Renal cortex interstitium (tissue), 11 donors: Measurements from ENCODE around the gene KIAA0232. TPM values are rescaled to one million over a fixed set of nuclear protein-coding genes. Genes with fewer than 3 reads are reported as not detected.
"Not testable (repeated sequence)": the region's sequence is repeated elsewhere in the genome, so short reads cannot be mapped to it uniquely, and the experiment has no call there.

ENCODE experiments used
- DNase-seq, 11 donors: peaks; one replicate each; pipeline ENCODE4 v3.0.0-alpha.2; 2013; ENCODE audit warnings: low read depth in 9 of 11, low spot score in 4 of 11; ENCODE audit errors: extremely low read depth in 1 of 11
- polyA plus RNA-seq, 3 donors: library from polyadenylated mRNA; unstranded; fragments of 120-200 nt; gene quantifications; one replicate each; pipeline ENCODE4 v1.2.1, GENCODE V29; 2013; ENCODE audit not compliant: insufficient read length in 3 of 3

The KIAA0232 gene
- polyA plus RNA-seq, 3 donors = 36.3 to 43.7 (median 39.9) TPM

GRCh38 chr4:6888506-6889071 is 106.1 kb downstream of the KIAA0232 start:
- DNase-seq = no peak

GRCh38 chr4:6889101-6889735 is 106.7 kb downstream of the KIAA0232 start:
- DNase-seq = no peak

- DNase-seq = no peak
These were observed 107.3 kb downstream of the KIAA0232 start for GRCh38 chr4:6889736-6890324.

GRCh38 chr4:6890358-6890757 is 107.8 kb downstream of the KIAA0232 start:
- no peak for DNase-seq

GRCh38 chr4:6890971-6891370 is 108.4 kb downstream of the KIAA0232 start:
- DNase-seq = not testable (repeated sequence)

- no peak for DNase-seq
These were observed 109.1 kb downstream of the KIAA0232 start for GRCh38 chr4:6891436-6892170.

- DNase-seq = no peak
These were observed 109.8 kb downstream of the KIAA0232 start for GRCh38 chr4:6892190-6892908.

- no peak for DNase-seq
These were observed 110.3 kb downstream of the KIAA0232 start for GRCh38 chr4:6892909-6893202.

- peak in 4 of 11 donors; percentile 61 to 79 (median 66) for DNase-seq
These were observed 111.0 kb downstream of the KIAA0232 start for GRCh38 chr4:6893449-6894085.

GRCh38 chr4:6894086-6894478 is 111.6 kb downstream of the KIAA0232 start:
- DNase-seq = no peak

- DNase-seq = no peak
These were observed 112.3 kb downstream of the KIAA0232 start for GRCh38 chr4:6894528-6895498.

- DNase-seq = no peak
These were observed 113.5 kb downstream of the KIAA0232 start for GRCh38 chr4:6896035-6896434.

GRCh38 chr4:6898763-6899162 is 116.2 kb downstream of the KIAA0232 start:
- DNase-seq = no peak

GRCh38 chr4:6900181-6900812 is 117.8 kb downstream of the KIAA0232 start:
- no peak for DNase-seq

GRCh38 chr4:6900956-6901355 is 118.4 kb downstream of the KIAA0232 start:
- DNase-seq = no peak

- no peak for DNase-seq
These were observed 119.3 kb downstream of the KIAA0232 start for GRCh38 chr4:6901669-6902317.
